CD4-positive, alpha-beta T cell treated with Interleukin-6 at 100 ng/mL for 8 hours (primary cell): Measurements from ENCODE around the gene TRNT1.

ENCODE experiments used
- DNase-seq: peaks from one replicate; pipeline ENCODE4 v3.0.0-alpha.2; 2020; ENCODE audit warnings: mixed read lengths, low spot score

The TRNT1 gene

GRCh38 chr3:3126477-3127431 lies at the start of gene TRNT1:
Gene TRNT1, plus strand, starts transcription at chr3:3126940. Its CDS starts 2,101 bp downstream, at chr3:3129041.
- peak; percentile 93 for DNase-seq

GRCh38 chr3:3080309-3080708 lies 46.4 kb upstream of the TRNT1 start:
- DNase-seq: no peak

GRCh38 chr3:3081381-3082233 lies 45.1 kb upstream of the TRNT1 start:
- no peak for DNase-seq

- DNase-seq: no peak
These were observed 44.4 kb upstream of the TRNT1 start for GRCh38 chr3:3082234-3082924.

GRCh38 chr3:3084890-3085289 lies 41.9 kb upstream of the TRNT1 start:
- no peak for DNase-seq

GRCh38 chr3:3085782-3086181 lies 41.0 kb upstream of the TRNT1 start:
- DNase-seq: no peak

GRCh38 chr3:3086239-3086638 lies 40.5 kb upstream of the TRNT1 start:
- no peak for DNase-seq

- no peak for DNase-seq
These were observed 39.5 kb upstream of the TRNT1 start for GRCh38 chr3:3087279-3087678.

GRCh38 chr3:3087716-3088465 lies 38.8 kb upstream of the TRNT1 start:
- no peak for DNase-seq

- DNase-seq: no peak
These were observed 37.7 kb upstream of the TRNT1 start for GRCh38 chr3:3089017-3089416.

- DNase-seq: no peak
These were observed 28.8 kb upstream of the TRNT1 start for GRCh38 chr3:3097958-3098357.

- no peak for DNase-seq
These were observed 24.9 kb upstream of the TRNT1 start for GRCh38 chr3:3101660-3102458.

- no peak for DNase-seq
These were observed 24.0 kb upstream of the TRNT1 start for GRCh38 chr3:3102751-3103150.

- DNase-seq: no peak
These were observed 21.5 kb upstream of the TRNT1 start for GRCh38 chr3:3105246-3105645.

- DNase-seq: no peak
These were observed 20.9 kb upstream of the TRNT1 start for GRCh38 chr3:3105815-3106214.

- DNase-seq: no peak
These were observed 19.6 kb upstream of the TRNT1 start for GRCh38 chr3:3107181-3107580.

GRCh38 chr3:3107858-3108257 lies 18.9 kb upstream of the TRNT1 start:
- DNase-seq: no peak

GRCh38 chr3:3109407-3110298 lies 17.1 kb upstream of the TRNT1 start:
- no peak for DNase-seq

GRCh38 chr3:3110299-3110630 lies 16.5 kb upstream of the TRNT1 start, which contains the start of gene IL5RA:
Gene IL5RA, minus strand, starts transcription at chr3:3110374. Its CDS starts 5,390 bp downstream, at chr3:3104984.
- DNase-seq: peak; percentile 23
